Loucy (cell line): ENCODE data around the gene CDKL1.

Experiments used
- H2AFZ ChIP-seq: fragments of 200-600 bp; sonication (generic); 2 replicates; pipeline ENCODE4 v1.6.0; 2016; ENCODE audit warnings: antibody characterized with exemption, mild to moderate bottlenecking, low read length, moderate library complexity
- H3F3A ChIP-seq: fragments of 200-600 bp; 2 replicates; pipeline ENCODE4 v1.6.0; 2016; ENCODE audit warnings: antibody characterized with exemption, low read depth, mild to moderate bottlenecking
- H3K27me3 ChIP-seq: fragments of 200-600 bp; sonication (generic); 2 replicates; pipeline ENCODE4 v1.6.1; 2014; ENCODE audit warnings: low read length, mild to moderate bottlenecking; ENCODE audit not compliant: insufficient read depth, poor library complexity, severe bottlenecking
- H3K36me3 ChIP-seq: fragments of 200-600 bp; sonication (generic); 2 replicates; pipeline ENCODE4 v1.6.1; 2016; ENCODE audit warnings: low read length; ENCODE audit not compliant: insufficient read depth
- H3K4me1 ChIP-seq: fragments of 200-600 bp; sonication (generic); 2 replicates; pipeline ENCODE4 v1.5.1; 2014; ENCODE audit warnings: low read length, mild to moderate bottlenecking; ENCODE audit not compliant: insufficient read depth, poor library complexity, severe bottlenecking
- H3K4me2 ChIP-seq: fragments of 200-600 bp; sonication (generic); 2 replicates; pipeline ENCODE4 v1.6.0; 2014; ENCODE audit warnings: antibody characterized with exemption, low read length, low read depth, mild to moderate bottlenecking; ENCODE audit not compliant: poor library complexity, severe bottlenecking
- H3K4me3 ChIP-seq: fragments of 200-600 bp; sonication (generic); 2 replicates; pipeline ENCODE4 v1.5.1; 2014; ENCODE audit warnings: low read length, mild to moderate bottlenecking, mixed read lengths; ENCODE audit not compliant: poor library complexity, severe bottlenecking
- H3K79me2 ChIP-seq: fragments of 200-600 bp; sonication (generic); 2 replicates; pipeline ENCODE4 v1.6.1; 2014; ENCODE audit warnings: low read length; ENCODE audit not compliant: insufficient read depth
- H3K9ac ChIP-seq: fragments of 200-600 bp; sonication (generic); 2 replicates; pipeline ENCODE4 v1.6.0; 2014; ENCODE audit warnings: mild to moderate bottlenecking, low read depth, low read length, moderate library complexity; ENCODE audit not compliant: poor library complexity, severe bottlenecking
- H3K9me2 ChIP-seq: fragments of 200-600 bp; sonication (generic); replicated peaks from 2 replicates; pipeline ENCODE4 v1.6.1; 2016; ENCODE audit warnings: low read depth, low read length, mixed read lengths
- H3K9me3 ChIP-seq: fragments of 200-600 bp; sonication (generic); 2 replicates; pipeline ENCODE4 v1.6.1; 2014; ENCODE audit warnings: mild to moderate bottlenecking, antibody characterized with exemption, low read length, low read depth; ENCODE audit not compliant: insufficient read depth
- H4K20me1 ChIP-seq: fragments of 200-600 bp; sonication (generic); 2 replicates; pipeline ENCODE4 v1.6.0; 2014; ENCODE audit warnings: antibody characterized with exemption, low read length, mild to moderate bottlenecking; ENCODE audit not compliant: insufficient read depth, poor library complexity, severe bottlenecking
- EZH2phosphoT487 ChIP-seq: fragments of 200-600 bp; IDR thresholded peaks from 2 replicates; pipeline ENCODE4 v1.6.1; 2018; ENCODE audit warnings: antibody characterized with exemption, mild to moderate bottlenecking, moderate library complexity, borderline replicate concordance
- TF ChIP-seq, protein P1 (sequence below): fragments of 200-600 bp; sonication (generic); conservative IDR thresholded peaks from 2 replicates; pipeline ENCODE4 v1.5.1; 2014; ENCODE audit warnings: mild to moderate bottlenecking, antibody characterized with exemption, low read length

The CDKL1 gene

DNA sequence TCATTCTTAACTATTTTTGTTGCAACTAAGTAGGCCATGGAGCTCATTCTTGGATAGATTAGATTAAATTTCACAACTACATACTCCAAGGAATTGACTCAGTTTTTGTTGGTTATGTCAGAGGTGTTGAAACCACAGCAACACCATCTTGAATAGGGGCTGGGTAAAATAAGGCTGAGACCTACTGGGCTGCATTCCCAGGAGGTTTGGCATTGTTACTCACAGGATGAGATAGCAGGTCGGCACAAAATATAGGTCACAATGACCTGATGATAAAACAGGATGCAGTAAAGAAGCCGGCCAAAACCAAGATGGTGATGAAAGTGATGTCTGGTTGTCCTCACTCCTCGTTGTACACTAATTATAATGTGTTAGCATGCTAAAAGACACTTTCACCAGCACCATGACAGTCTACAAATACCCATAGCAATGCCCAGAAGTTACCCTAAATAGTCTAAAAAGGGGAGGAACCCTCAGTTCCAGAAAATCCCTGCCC lies 63.6 kb downstream of the CDKL1 start:
- Histone ChIP-seq H3K36me3 (peaks cover 9% of the 10 kb centered on the region; the same call in 1 of the 2 replicates), H3K4me2 (no peak overlapping the region)
- TF ChIP-seq, protein P1, sequence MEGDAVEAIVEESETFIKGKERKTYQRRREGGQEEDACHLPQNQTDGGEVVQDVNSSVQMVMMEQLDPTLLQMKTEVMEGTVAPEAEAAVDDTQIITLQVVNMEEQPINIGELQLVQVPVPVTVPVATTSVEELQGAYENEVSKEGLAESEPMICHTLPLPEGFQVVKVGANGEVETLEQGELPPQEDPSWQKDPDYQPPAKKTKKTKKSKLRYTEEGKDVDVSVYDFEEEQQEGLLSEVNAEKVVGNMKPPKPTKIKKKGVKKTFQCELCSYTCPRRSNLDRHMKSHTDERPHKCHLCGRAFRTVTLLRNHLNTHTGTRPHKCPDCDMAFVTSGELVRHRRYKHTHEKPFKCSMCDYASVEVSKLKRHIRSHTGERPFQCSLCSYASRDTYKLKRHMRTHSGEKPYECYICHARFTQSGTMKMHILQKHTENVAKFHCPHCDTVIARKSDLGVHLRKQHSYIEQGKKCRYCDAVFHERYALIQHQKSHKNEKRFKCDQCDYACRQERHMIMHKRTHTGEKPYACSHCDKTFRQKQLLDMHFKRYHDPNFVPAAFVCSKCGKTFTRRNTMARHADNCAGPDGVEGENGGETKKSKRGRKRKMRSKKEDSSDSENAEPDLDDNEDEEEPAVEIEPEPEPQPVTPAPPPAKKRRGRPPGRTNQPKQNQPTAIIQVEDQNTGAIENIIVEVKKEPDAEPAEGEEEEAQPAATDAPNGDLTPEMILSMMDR, result no peak
- no peak for TF ChIP-seq EZH2phosphoT487

DNA sequence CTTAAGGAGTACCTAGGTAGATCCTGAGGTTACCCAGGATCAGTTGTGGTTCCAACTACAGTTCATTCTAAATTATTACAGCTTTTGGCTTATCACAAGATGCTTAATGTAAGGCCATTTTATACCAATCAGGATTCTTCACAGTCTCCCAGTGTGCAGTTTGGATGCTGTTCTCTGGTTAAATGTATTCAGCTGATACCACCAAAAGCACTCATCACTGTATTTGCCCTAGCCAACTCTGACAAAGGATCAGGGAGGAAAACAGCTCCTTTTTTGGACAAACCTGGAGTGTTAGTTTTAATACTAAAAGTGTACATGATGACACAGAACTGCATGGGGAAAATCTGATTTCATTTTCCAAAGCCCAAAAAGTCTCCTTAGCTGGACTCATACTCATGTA lies 65.1 kb downstream of the CDKL1 start:
- no peak overlapping the region for H3K9ac ChIP-seq
- no peaks in the 10 kb centered on the region for H3K79me2 ChIP-seq
- H3K36me3 ChIP-seq, result peaks cover 11% of the 10 kb centered on the region; the same call in 1 of the 2 replicates
- H3K4me2 ChIP-seq, result no peak overlapping the region
- no peaks in the 10 kb centered on the region for H3K27me3 ChIP-seq
- H4K20me1 ChIP-seq, result no peaks in the 10 kb centered on the region
- no peak overlapping the region for H3K4me3 ChIP-seq
- no peaks in the 10 kb centered on the region for H3K9me3 ChIP-seq
- no peak overlapping the region for H2AFZ ChIP-seq
- H3K9me2 ChIP-seq, result no peaks in the 10 kb centered on the region
- H3F3A ChIP-seq, result no peaks in the 10 kb centered on the region
- TF ChIP-seq EZH2phosphoT487, result no peak
- TF ChIP-seq, protein P1, result no peak
- H3K4me1 ChIP-seq, result peaks cover 14% of the 10 kb centered on the region

More for the DNA sequence above, 63.6 kb downstream of the CDKL1 start:
- Histone ChIP-seq H3K9me3 (no peaks in the 10 kb centered on the region), H3K9me2 (no peaks in the 10 kb centered on the region), H3K27me3 (no peaks in the 10 kb centered on the region), H2AFZ (no peak overlapping the region), H3F3A (no peaks in the 10 kb centered on the region), H3K4me1 (peaks cover 14% of the 10 kb centered on the region), H3K9ac (no peak overlapping the region), H4K20me1 (no peaks in the 10 kb centered on the region), H3K4me3 (no peak overlapping the region), H3K79me2 (no peaks in the 10 kb centered on the region)

DNA sequence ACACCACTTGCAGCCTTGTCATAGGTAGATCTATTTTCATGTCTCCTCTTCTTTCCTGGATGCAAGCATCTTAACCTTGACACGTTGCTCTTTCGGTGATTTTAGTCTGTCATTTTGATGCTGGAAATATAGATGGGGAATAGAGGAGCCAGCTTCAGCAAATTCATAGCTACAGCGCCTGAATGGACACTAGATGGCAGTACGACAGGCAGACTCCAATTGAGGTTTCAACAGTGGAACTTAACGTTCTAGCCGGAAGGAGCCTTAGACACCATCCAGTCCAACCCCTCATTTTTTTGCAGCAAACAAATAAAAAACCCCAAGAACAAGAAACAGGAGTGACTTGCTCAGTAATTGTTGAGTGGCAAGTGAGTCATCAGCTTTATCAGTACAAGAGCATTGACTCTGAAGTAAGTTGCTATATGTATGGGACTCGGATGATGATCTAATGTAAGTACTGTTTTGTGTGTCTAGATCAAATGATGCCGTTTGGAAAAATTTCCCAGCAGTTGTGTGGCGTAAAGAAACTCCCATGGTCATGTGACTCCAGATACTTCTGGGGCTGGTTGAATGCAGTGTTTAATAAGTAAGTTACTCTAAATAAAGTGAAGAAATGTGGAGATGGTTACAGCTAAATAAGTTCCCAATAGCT lies 75.5 kb downstream of the CDKL1 start:
- H3K9me2 ChIP-seq, result no peaks in the 10 kb centered on the region
- H3K9me3 ChIP-seq, result no peaks in the 10 kb centered on the region
- peak overlapping the region; percentile 61; the same call in 1 of the 2 replicates for H2AFZ ChIP-seq
- peaks cover 16% of the 10 kb centered on the region; the same call in 1 of the 2 replicates for H3K36me3 ChIP-seq
- no peak for TF ChIP-seq EZH2phosphoT487
- TF ChIP-seq, protein P1, result peak; percentile 96
- peak overlapping the region; percentile 79 for H3K4me2 ChIP-seq
- H3K4me3 ChIP-seq, result peak overlapping the region; percentile 66
- H4K20me1 ChIP-seq, result no peaks in the 10 kb centered on the region
- peak overlapping the region; percentile 62 for H3K9ac ChIP-seq
- no peaks in the 10 kb centered on the region for H3F3A ChIP-seq
- peaks cover 14% of the 10 kb centered on the region for H3K79me2 ChIP-seq
- H3K4me1 ChIP-seq, result peaks cover 9% of the 10 kb centered on the region
- H3K27me3 ChIP-seq, result no peaks in the 10 kb centered on the region
